Fibroblast of skin of back (primary cell): ENCODE data around the gene TRIM9.
A peak's percentile ranks its signal among the peaks of the same experiment; 100 is the strongest.
"Not testable (repeated sequence)": the region's sequence is repeated elsewhere in the genome, so short reads cannot be mapped to it uniquely, and the experiment has no call there.

ENCODE experiments used
- DNase-seq: peaks from one replicate; pipeline ENCODE4 v3.0.0-alpha.2; 2013

TRIM9 gene

DNA sequence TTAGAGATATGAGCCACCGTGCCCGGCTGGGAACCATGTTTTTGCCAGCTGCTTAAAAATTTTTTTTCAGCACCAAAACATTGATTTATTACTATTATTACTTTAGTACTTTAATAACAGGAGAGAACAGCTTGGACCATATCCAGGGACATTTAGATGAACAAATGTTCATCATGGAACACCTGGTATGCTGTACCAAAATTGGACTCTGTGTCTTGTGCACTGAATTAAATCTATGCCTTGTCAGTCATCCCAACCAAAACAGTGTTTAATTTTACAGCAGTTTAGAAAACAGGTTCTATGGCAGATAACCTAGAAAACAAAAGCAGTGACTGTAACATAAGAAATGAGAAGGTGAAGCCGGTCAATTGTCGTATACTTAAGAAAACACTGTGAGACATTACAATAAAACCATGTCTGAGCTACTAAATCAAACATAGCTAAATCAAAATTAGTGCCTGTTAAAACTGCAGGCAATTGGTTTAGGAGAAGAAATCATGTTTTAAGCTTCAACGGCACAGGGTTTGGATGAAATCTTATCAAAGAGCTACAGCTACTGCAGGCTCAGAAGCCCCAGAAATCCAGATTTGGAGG is 92.4 kb downstream of the TRIM9 start:
- DNase-seq, result no peak

GRCh38 chr14:51000566-51000965 is 94.3 kb downstream of the TRIM9 start:
- DNase-seq, result no peak

DNA sequence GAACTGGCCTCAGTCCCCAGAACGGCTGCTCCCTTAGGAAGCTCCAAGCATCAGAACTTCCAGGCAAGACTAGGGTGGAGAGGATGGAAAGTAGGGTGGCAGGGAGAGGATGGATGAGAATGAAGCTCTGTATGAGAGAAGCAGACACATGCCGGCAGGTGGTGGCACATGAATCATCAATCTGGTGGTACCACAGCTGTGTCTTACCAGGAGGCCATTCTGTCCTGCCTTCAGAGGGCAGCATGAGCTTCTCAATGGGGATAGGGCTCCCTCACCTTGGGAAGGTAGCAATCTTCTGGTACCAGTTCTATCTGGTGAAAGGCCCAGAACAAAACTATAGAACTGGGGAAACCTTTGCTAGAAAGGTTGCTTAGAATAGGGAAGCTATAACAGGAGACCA is 95.2 kb downstream of the TRIM9 start:
- no peak for DNase-seq

GRCh38 chr14:50998612-50999011 is 96.3 kb downstream of the TRIM9 start:
- DNase-seq, result no peak

- peak; percentile 6 for DNase-seq
Observed at GRCh38 chr14:50997712-50998111, 97.2 kb downstream of the TRIM9 start.

- not testable (repeated sequence) for DNase-seq
Observed at GRCh38 chr14:50994158-50994557, 100.7 kb downstream of the TRIM9 start.

DNA sequence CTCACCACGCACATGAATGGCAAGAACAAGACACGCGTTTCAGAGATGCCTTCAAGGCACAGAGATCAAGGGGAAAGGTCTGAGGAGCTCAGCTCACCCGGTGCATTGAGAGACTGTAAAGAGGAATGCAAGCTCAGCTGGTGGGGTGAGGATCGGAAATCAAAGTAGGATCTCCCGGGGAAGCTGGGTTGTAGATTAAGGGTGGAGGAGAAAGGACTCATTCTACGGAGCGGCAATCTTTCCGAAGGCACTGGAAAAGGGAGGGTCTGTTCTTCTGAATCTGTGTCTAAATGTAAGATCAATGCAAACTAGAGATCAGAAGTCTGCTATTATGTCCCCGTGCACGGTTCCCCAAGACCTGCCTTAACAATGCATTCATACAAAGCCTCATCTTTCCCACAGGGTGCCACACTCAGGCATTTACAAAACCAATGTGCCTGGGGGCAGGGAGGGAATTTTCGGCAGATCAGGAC is 109.0 kb downstream of the TRIM9 start:
- DNase-seq, result no peak

GRCh38 chr14:50985124-50985858 is 109.6 kb downstream of the TRIM9 start:
- peak; percentile 14 for DNase-seq

DNA sequence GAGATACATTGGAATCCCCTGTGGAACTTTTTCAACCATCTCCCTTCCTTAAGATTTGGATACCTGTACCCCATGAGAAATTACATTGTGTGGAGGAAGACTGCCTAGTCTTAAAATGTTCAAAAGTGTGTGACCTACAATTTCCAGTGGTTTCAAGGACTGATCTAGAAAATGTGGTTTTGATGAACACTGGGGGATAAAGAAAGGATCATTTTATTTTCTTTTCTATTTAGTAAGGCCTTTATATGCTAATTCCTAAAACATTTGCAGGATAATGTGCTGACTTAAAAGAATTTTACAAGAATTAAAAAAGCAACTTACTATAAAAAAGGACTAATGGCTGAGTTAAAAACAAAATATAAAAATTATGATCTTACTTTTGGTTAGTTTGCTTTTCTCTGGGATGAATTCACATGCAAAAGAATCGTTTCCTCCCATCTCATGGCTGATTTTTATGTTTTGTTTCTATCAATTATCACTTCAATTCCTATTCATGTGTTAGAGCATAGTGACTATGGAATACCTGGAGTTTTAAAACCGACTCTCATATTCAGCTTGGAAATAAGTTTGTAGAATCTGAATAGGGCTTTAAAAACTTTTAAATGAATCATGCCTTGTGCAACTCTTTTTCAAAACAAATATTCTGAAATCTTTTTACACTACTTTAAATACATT is 110.7 kb downstream of the TRIM9 start:
- DNase-seq, result no peak

DNA sequence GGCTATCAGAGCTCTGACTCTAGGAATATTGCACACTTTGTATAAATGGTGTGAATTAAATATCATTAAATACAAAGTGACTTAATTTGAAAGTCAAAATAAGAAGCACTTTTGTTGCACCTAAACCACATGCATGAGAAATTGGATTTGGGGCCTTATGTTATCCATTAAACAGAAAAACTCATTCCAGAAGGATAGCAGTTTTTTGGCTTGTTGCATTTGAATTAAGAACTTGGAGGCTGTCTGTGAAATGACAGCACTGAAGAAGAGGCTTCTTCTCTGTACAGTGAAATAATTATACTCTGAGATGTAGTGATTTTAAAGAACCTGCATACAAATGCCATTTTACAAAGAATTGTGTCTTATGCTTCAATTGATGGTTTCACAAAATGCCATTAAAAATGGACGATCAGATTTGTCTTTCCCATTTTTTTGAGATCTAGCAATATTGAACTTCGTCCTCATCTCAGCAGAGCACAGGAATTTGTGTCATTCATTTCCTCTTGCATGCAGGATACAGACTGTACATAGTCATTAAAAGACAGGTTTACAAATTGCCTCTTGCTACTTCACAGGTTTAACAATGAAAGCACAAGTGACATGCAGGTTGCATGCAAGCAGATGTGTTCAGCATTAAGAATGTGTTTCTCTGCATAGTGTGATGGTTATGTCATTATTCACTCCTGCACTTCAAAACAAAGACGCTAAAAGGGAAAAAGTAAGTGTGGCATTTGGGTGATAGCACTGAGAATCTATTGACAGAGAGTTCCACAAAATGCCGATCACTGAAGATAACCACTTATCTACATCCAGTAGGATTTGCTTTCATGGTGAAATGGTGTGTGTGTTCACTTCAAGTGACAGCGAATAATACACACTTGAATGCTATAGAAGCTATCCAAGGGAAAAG is 114.7 kb downstream of the TRIM9 start:
- DNase-seq, result no peak

GRCh38 chr14:50978888-50979287 is 116.0 kb downstream of the TRIM9 start:
- DNase-seq, result no peak

DNA sequence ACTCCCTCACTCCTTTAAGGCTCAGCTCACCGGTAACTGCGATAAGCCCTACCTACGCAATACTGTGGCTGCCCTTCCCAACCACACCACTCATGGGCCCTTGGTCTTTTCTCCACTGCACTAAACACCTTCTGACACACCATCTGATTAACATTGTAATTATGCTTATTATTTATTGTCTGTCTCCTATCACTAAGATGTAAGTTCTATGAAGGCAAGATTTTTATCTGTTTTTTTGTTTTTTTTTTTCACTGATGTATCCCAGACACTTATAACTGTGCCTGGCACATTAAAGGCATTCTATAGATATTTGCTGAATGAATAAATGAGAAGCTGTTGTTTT is 116.4 kb downstream of the TRIM9 start:
- DNase-seq, result no peak

DNA sequence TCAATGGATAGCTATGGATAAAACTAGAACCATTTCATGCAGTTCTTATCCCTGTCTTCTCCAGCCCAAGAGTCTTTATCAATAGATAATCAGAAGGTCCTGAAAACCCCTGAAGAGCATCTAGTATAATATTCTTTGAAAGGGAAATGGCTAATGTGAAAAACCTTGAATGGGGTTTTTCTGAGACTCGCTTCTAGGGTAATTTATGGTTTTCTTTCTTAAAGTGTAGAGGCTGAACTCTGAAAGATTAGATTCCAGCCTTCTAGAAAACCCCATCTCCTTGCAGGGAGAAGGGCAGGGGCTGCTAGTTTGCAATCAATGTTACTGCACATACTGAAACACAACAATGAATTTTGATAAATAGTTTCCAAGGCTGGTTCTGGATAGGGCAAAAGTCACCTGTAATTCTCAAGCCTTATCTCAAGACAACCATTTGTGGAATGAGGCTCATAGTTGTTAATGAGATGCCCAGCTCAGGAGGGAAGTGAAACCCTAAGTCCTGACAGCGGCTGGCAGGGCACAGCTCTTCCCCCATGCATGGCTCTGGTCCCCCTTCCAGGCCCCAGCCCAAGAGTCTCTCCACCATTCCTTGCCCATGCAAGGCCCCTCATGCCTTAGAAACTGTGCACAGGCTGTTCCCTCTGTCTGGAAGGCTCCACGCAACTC is 116.9 kb downstream of the TRIM9 start:
- no peak for DNase-seq

DNA sequence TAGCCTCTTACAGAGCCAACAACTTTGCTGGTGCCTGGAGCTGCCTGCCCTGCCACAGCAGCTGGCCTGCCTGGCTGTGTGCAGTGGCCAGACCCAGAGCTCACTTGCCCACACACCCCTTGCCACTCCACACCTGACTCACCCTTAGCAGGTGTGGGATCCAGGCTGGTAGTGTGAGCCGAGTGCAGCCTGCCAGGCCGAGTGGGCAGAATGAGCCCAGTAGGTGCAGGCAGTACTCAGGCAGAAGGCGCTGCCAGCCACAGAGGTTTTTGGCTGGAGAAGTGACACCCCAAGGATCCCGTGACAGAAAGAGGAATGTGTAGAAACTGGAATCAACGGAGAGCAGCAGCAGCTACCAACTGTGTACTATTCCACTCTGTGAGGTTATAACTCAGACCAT is 120.8 kb downstream of the TRIM9 start:
- no peak for DNase-seq

DNA sequence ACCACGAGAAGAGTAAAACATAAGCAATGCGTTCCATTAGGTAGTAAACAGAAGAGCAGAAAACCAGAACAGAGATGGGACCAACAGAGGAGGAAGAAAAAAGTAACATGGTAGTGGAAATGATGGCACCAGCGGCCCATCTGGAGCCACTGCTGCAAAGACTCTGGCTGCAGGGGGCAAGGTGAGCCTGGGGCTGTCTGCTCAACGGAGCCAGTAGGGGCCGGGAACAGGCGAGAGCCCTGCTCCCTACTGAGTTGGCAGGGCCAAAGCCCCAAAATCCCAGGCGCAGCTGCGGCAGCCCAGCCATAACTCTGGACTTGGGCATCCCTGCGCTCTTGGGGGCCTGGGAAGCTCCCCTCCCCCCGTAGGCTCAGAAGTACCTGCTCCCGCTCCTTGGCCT is 122.2 kb downstream of the TRIM9 start:
- DNase-seq, result no peak

DNA sequence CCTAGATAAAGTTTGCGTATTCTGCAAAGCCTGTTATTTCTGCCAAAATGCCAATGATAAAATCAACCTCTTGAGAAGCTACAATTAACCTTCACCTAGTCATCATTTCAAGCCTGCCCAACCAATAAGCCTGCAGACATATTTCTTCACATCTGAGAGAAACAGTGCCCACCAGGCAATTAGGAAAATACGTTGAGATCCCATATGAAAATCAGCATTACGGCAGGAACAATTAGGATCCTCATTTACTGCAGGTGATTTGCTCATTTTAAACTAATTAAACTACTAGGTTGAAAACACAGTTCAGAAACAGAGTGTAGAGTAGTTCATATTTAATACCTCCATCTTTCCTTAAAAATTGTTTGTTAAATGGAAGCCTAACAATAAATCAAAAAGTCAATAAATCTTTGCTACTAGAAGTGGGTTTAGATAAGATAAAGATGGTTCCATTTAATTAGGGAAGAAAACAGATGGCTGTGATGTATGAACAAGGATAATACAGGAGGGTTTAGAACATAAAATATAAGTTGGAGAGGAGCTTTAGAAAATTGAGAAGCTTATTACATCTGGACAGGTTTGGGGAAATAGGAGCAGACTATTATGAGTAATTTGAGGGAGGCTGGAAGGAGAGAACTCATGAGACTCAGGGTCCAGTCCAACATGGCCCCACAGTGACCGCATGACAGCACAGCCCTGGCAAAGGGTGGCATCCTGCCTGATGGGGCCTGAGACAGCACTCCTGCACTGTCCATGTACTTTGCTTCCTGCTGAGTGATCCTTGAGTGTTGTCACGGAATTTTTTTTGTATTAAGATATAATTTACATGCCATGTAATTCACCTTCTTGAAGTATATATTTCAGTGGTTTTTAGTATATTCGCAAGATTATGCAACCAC is 123.8 kb downstream of the TRIM9 start:
- DNase-seq, result no peak

DNA sequence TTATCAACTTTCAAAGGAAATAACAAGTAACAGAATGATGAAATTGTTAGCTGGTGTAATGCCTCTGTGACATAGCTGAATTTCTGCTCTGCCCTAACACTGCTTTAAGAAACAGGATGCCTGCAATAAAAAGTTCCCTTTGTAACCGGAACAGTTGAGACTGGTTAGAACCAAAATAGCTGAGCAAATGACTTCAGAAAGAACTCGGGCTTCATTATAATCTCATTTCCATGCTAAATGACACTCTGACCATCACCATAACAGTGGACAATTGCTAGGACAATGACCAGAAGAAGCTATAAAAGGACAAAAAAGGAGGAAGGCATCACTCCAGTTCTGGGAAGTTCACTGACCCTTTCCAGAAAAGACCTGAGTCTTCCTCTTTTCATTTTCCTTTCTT is 127.1 kb downstream of the TRIM9 start:
- no peak for DNase-seq

- peak; percentile 76 for DNase-seq
Observed at GRCh38 chr14:50967103-50967502, 127.8 kb downstream of the TRIM9 start.

DNA sequence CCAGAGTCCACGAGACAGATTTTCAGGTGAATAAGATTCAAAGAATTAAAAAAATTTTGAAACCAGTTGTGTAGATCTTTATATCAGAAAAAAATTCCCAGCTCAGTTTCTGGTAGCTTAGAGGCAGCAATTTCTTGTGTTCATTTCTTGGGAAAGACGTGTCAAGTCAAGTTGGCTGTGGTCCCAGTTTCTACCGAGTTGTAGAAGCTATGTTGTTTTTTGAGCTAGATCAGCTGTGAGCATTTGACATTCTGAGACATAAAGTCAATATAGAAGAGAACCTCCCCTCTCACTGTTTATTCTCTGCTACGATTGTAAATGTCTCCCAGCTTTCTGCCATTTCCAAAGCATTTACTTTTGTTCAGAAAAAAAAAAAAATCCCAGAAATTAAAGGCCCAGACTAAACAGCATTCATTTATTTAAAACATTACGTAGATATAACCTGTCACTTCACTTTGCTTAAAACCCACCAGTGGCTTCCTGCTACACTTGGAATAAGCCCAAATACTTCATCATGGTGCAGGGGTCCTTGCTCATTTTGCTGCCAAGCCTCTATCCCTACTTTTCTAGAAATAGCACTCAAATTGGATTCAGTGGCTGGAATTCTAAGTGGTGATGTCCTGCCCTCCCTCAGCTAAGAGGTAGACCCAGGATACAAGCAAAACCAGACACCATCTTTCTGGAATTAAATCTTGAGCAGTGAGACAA is 130.1 kb downstream of the TRIM9 start:
- peak; percentile 99 for DNase-seq

- no peak for DNase-seq
Observed at GRCh38 chr14:50963919-50964318, 131.0 kb downstream of the TRIM9 start.
